Left colon (tissue), 2 donors: Measurements from ENCODE around the gene OR6X1. TPM values are rescaled to one million over a fixed set of nuclear protein-coding genes. Genes with fewer than 3 reads are reported as not detected.

ENCODE experiments used
- ATAC-seq: fragments of 200-7000 bp; cut with Tn5 transposase; one replicate; pipeline ENCODE4 v1.9.1; 2020; ENCODE audit warnings: mild to moderate bottlenecking, moderate library complexity
- DNase-seq, 2 donors: peaks; one replicate each; pipeline ENCODE4 v3.0.0-alpha.2; 2020
- intact Hi-C, 2 donors: fragments of 100-400 bp; cut with DNase I in 1 of 2; cut with micrococcal nuclease in 1 of 2; formaldehyde crosslinking; loops; one replicate each; pipeline versions ENCODE4 v1.11.2 to v1.14.0; 2022; cut with DNase I, micrococcal nuclease
- long read RNA-seq: library from polyadenylated mRNA; unstranded; transcript quantifications from one replicate; pipeline ENCODE4 v2.0.0, GENCODE V29; 2021
- total RNA-seq, 2 donors: library from RNA; stranded (reverse); fragmentation: NEBNext Ultra II Directional; extraction: Animal tissue kit (Norgen Biotek cat#: 25700); gene quantifications; one replicate each; pipeline ENCODE4 v1.2.1, GENCODE V29; 2021
- donor health status: DM: no; HTN: no; CAD: no.
- donor health status: DM: yes; HTN: yes; CAD: no.

Gene OR6X1
- not detected for total RNA-seq
- long read RNA-seq: 0 reads

GRCh38 chr11:123754101-123754568, at the start of gene OR6X1:
OR6X1 (minus strand) TSS chr11:123754518; CDS start chr11:123754518, 0 bp downstream.
- ATAC-seq (no peak), DNase-seq (no peak)
- intact Hi-C loops: no loop called here

- no peak for ATAC-seq
- DNase-seq: no peak
- intact Hi-C loops: no loop called here
Measured at GRCh38 chr11:123801765-123802164, 47.4 kb upstream of the OR6X1 start.

- intact Hi-C loops: no loop called here
- DNase-seq: no peak
- peak; percentile 39 for ATAC-seq
Measured at GRCh38 chr11:123800036-123800435, 45.7 kb upstream of the OR6X1 start.

GRCh38 chr11:123799438-123799837, 45.1 kb upstream of the OR6X1 start:
- DNase-seq (no peak), ATAC-seq (no peak)
- intact Hi-C loops: no loop called here

- DNase-seq (no peak), ATAC-seq (no peak)
- intact Hi-C loops: no loop called here
Measured at GRCh38 chr11:123798513-123799252, 44.4 kb upstream of the OR6X1 start.

GRCh38 chr11:123798079-123798478, 43.8 kb upstream of the OR6X1 start:
- ATAC-seq: no peak
- intact Hi-C loops: no loop called here
- no peak for DNase-seq

- ATAC-seq (no peak), DNase-seq (no peak)
- intact Hi-C loops: no loop called here
Measured at GRCh38 chr11:123797541-123797940, 43.2 kb upstream of the OR6X1 start.

GRCh38 chr11:123797114-123797513, 42.8 kb upstream of the OR6X1 start:
- peak; percentile 85 for ATAC-seq
- intact Hi-C loops: no loop called here

GRCh38 chr11:123796226-123796625, 41.9 kb upstream of the OR6X1 start:
- ATAC-seq (no peak), DNase-seq (no peak)
- intact Hi-C loops: no loop called here

More at GRCh38 chr11:123797114-123797513, 42.8 kb upstream of the OR6X1 start:
- DNase-seq: no peak

- DNase-seq (no peak), ATAC-seq (peak; percentile 87)
- intact Hi-C loops: no loop called here
Measured at GRCh38 chr11:123783536-123783935, 29.2 kb upstream of the OR6X1 start.

GRCh38 chr11:123778511-123778910, 24.2 kb upstream of the OR6X1 start:
- DNase-seq: no peak
- intact Hi-C loops: no loop called here
- ATAC-seq: no peak

GRCh38 chr11:123775715-123776549, 21.6 kb upstream of the OR6X1 start:
- intact Hi-C loops: no loop called here
- ATAC-seq (no peak), DNase-seq (no peak)

GRCh38 chr11:123775289-123775688, 21.0 kb upstream of the OR6X1 start:
- ATAC-seq (no peak), DNase-seq (no peak)
- intact Hi-C loops: no loop called here

GRCh38 chr11:123773959-123774358, 19.6 kb upstream of the OR6X1 start:
- intact Hi-C loops: no loop called here
- no peak for DNase-seq
- ATAC-seq: no peak

- ATAC-seq (no peak), DNase-seq (no peak)
- intact Hi-C loops: no loop called here
Measured at GRCh38 chr11:123773026-123773425, 18.7 kb upstream of the OR6X1 start.

GRCh38 chr11:123771664-123772063, 17.3 kb upstream of the OR6X1 start:
- DNase-seq: no peak
- ATAC-seq: peak; percentile 88

GRCh38 chr11:123770712-123771111, 16.4 kb upstream of the OR6X1 start:
- intact Hi-C loops: no loop called here
- DNase-seq (no peak), ATAC-seq (peak; percentile 60)

More at GRCh38 chr11:123771664-123772063, 17.3 kb upstream of the OR6X1 start:
- intact Hi-C loops: no loop called here

- intact Hi-C loops: no loop called here
- ATAC-seq (no peak), DNase-seq (no peak)
Measured at GRCh38 chr11:123765601-123766000, 11.3 kb upstream of the OR6X1 start.

- ATAC-seq (no peak), DNase-seq (no peak)
- intact Hi-C loops: no loop called here
Measured at GRCh38 chr11:123762422-123762821, 8.1 kb upstream of the OR6X1 start.

GRCh38 chr11:123760894-123761293, 6.6 kb upstream of the OR6X1 start:
- no peak for ATAC-seq
- intact Hi-C loops: no loop called here
- no peak for DNase-seq
